Epithelial cell of proximal tubule (primary cell): ENCODE results near the gene PANK4. TPM values are rescaled to one million over a fixed set of nuclear protein-coding genes. Genes with fewer than 3 reads are reported as not detected.

ENCODE experiments used
- DNase-seq: peaks from one replicate; pipeline ENCODE4 v3.0.0-alpha.2; 2011; ENCODE audit warnings: low read depth
- H3K4me3 ChIP-seq: 2 replicates; pipeline ENCODE4 v1.5.1; 2011; ENCODE audit warnings: low read depth, mild to moderate bottlenecking, low read length
- CTCF ChIP-seq: conservative IDR thresholded peaks from 2 replicates; pipeline ENCODE4 v1.5.1; 2012; ENCODE audit warnings: low read depth, mild to moderate bottlenecking, low read length
- total RNA-seq: library from RNA; depleted of rRNA; stranded (reverse); fragments of >200 nt; gene quantifications from 2 replicates; pipeline ENCODE4 v1.2.3, GENCODE V29; 2015

PANK4 gene
- total RNA-seq, 1 donor from 2014 or later, result 29.8 TPM

GRCh38 chr1:2494323-2494693 is 32.1 kb downstream of the PANK4 start:
- peak; percentile 6 for DNase-seq
- H3K4me3 ChIP-seq, result no peak overlapping the region
- no peak for TF ChIP-seq CTCF

- no peak overlapping the region for H3K4me3 ChIP-seq
- DNase-seq, result no peak
- no peak for TF ChIP-seq CTCF
Measured at GRCh38 chr1:2493691-2494322, 32.6 kb downstream of the PANK4 start.

DNA sequence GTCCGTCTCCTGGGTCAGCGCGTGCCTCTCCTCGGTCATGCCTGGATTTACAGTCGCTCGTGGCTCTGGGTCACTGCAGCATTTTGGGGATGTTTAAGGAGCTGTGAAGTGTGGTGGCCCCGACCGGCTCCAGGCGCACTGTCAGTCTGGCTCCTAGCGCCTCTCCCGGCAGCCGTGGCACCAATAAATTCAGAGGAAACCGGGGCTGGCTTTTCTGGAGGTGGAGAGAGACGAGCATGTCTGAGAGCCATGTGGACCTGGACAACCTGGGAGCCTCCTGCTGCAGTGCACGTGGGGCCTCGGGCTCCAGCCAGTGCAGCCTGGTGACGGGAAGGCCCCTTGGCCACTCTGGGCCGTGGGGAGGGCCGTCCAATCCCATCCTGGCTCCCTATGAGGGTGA is 33.2 kb downstream of the PANK4 start:
- no peak overlapping the region for H3K4me3 ChIP-seq
- no peak for DNase-seq
- no peak for TF ChIP-seq CTCF

- TF ChIP-seq CTCF, result no peak
- no peak overlapping the region for H3K4me3 ChIP-seq
Measured at GRCh38 chr1:2492091-2492490, 34.3 kb downstream of the PANK4 start.

DNA sequence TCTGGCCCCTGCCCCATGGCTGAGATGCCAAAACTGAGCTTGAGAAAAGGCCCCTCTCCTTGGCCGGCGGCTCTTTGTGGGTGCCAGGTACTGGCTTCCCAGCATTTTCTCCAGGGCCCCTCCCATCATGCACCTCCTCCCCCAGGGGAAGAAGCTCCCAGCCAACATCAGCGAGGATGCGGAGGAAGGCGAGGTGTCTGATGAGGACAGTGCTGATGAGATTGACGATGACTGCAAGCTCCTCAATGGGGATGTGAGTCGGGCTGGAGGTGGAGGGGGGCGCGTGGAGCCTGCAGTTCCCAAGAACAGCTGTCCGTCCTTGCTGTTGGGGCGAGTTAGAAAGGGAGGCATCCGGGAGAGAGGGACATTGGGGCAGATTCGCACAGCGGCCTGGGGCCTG is 36.8 kb downstream of the PANK4 start:
- TF ChIP-seq CTCF, result no peak

More at GRCh38 chr1:2492091-2492490, 34.3 kb downstream of the PANK4 start:
- no peak for DNase-seq

DNA sequence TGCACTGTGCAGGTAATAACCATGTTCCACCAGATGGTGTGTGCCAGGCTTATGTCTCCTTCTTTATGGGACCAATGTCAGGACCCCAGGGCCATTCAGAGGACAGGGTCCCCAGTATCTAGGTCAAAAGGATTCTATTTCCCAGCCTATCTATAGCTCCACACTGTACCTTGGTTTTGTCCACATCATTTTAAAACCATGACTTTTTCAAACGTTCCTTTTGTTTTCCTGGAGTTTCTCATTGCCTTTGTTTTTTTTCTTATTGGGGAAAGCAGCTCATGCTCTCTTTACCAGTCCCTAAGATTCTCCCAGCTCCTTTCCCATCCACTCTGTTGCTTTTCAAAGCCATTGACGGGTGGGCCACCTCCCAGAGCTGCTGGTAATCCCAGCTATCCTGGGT is 37.7 kb downstream of the PANK4 start:
- TF ChIP-seq CTCF, result no peak
- H3K4me3 ChIP-seq, result no peak overlapping the region

More for the DNA sequence above, 36.8 kb downstream of the PANK4 start:
- no peak for DNase-seq
- no peak overlapping the region for H3K4me3 ChIP-seq

GRCh38 chr1:2486558-2486957 is 39.8 kb downstream of the PANK4 start:
- DNase-seq, result no peak
- H3K4me3 ChIP-seq, result no peak overlapping the region
- TF ChIP-seq CTCF, result no peak

More for the DNA sequence above, 37.7 kb downstream of the PANK4 start:
- no peak for DNase-seq
